ENCODE results near the gene SETX.
"Not testable (repeated sequence)": the region's sequence is repeated elsewhere in the genome, so short reads cannot be mapped to it uniquely, and the experiment has no call there.

SETX gene, protein sequence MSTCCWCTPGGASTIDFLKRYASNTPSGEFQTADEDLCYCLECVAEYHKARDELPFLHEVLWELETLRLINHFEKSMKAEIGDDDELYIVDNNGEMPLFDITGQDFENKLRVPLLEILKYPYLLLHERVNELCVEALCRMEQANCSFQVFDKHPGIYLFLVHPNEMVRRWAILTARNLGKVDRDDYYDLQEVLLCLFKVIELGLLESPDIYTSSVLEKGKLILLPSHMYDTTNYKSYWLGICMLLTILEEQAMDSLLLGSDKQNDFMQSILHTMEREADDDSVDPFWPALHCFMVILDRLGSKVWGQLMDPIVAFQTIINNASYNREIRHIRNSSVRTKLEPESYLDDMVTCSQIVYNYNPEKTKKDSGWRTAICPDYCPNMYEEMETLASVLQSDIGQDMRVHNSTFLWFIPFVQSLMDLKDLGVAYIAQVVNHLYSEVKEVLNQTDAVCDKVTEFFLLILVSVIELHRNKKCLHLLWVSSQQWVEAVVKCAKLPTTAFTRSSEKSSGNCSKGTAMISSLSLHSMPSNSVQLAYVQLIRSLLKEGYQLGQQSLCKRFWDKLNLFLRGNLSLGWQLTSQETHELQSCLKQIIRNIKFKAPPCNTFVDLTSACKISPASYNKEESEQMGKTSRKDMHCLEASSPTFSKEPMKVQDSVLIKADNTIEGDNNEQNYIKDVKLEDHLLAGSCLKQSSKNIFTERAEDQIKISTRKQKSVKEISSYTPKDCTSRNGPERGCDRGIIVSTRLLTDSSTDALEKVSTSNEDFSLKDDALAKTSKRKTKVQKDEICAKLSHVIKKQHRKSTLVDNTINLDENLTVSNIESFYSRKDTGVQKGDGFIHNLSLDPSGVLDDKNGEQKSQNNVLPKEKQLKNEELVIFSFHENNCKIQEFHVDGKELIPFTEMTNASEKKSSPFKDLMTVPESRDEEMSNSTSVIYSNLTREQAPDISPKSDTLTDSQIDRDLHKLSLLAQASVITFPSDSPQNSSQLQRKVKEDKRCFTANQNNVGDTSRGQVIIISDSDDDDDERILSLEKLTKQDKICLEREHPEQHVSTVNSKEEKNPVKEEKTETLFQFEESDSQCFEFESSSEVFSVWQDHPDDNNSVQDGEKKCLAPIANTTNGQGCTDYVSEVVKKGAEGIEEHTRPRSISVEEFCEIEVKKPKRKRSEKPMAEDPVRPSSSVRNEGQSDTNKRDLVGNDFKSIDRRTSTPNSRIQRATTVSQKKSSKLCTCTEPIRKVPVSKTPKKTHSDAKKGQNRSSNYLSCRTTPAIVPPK (N-terminal part only)

DNA sequence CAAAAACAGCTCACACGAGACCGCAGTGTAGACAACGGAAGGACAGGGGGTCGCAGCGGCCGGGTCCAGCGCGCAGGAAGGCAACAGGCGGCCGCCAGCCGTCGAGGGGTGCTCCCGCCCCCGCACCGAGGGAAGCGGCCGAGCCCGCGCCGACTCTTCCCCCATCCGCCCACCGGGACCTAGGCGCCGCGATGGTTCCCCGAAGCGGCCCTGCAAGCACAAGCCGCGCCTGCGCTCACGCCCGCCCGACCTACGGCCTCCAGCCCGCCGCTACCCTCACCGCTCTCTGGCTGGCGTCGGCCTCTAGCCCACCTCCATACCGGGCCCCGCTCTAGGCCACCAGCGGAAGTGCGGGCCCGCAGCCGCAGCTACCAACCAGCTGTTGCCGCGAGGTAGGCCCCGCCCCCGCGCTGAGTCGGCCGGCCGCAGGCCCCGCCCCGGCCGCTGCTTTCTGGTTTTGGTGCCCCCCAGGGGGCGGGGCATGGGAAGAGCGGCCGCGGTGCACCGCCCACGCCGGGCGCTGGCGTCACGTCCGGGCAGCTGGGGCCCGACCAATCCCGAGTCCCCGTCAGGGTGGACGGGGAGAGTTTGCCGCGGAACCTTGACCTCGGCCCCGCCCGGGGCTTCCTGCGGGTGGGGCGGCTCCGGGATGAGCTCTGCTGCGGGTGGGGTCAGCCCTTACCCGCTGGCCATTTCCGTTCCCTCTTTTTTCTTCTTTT, at the start of gene SETX:
TSS of gene SETX (minus strand) at position 350 of the 719 bp plus-strand sequence. CDS start 5,558 bp downstream, outside the sequence.
- Mint-ChIP-seq H3K27ac (peak within 1 kb of the TSS; percentile 92), H3K9me3 (peaks cover 4% of the 10 kb centered on the region), H3K4me3 (peak within 1 kb of the TSS; percentile 91), H3K27me3 (no peaks in the 10 kb centered on the region), H3K4me1 (peaks cover 52% of the 10 kb centered on the region), H3K36me3 (ENCODE audit: low read depth) (peaks cover 34% of the 10 kb centered on the region)
- ATAC-seq (peak; percentile 89), DNase-seq (peak; percentile 99)

DNA sequence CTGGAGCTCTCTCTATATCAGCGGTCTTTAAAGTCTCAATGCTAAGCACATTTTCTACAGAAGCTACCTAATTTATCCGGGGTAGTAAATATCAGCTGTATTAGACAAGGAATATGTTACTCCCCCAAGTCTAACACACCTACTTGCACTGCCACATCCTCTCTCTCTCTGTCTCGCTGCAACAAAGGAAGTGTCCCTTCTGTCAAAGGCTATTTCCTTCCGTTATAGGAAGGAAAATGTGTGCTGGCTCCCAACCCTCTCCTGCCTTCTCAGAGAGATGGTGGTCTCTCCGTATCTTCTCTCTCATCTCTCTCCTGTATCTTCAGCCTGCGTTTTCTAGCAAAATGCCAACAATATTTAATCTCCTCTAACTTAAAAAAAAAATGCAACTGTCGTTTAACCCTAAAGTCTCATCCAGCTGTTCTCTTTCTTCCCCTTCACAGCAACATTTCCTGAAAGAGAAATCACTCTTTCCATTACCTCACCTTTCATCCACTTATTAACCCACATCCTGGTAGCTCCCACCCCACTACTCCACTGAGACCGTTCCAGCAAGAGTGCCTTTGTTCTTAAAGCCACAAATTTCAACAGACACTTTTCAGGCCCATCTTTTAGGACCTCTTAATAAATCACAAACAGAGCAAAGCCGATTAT, 49.6 kb upstream of the SETX start:
- peak; percentile 76 for ATAC-seq
- peak overlapping the region; percentile 93 for H3K27ac Mint-ChIP-seq
- peaks cover 1% of the 10 kb centered on the region for H3K27me3 Mint-ChIP-seq
- H3K4me3 Mint-ChIP-seq = peak overlapping the region; percentile 79
- DNase-seq = peak; percentile 36
- peaks cover 55% of the 10 kb centered on the region for H3K36me3 Mint-ChIP-seq (ENCODE audit: low read depth)
- peaks cover 52% of the 10 kb centered on the region for H3K4me1 Mint-ChIP-seq
- H3K9me3 Mint-ChIP-seq = no peaks in the 10 kb centered on the region

DNA sequence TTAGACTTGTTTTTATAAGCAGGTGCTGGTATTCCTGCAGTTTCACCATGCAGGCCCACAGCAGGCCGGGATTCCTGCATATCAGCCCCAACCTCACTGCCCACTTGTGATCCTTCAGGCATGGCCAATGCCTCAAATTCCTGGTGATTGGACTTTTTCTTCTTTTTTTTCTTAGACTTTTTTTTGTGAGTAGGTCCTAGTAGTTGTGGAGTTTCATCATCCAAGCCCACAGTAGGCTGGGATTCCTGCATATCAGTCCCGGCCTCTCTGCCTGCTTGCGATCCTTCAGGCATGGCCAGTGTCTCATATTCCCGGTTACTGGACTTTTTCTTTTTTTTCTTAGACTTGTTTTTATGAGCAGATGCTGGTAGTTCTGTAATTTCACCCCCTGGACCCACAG, 47.0 kb upstream of the SETX start:
- peaks cover 72% of the 10 kb centered on the region for H3K36me3 Mint-ChIP-seq (ENCODE audit: low read depth)
- H3K27ac Mint-ChIP-seq = peak overlapping the region; percentile 31
- ATAC-seq = no peak
- no peak overlapping the region for H3K4me3 Mint-ChIP-seq
- no peaks in the 10 kb centered on the region for H3K9me3 Mint-ChIP-seq
- H3K4me1 Mint-ChIP-seq = peaks cover 45% of the 10 kb centered on the region
- peaks cover 1% of the 10 kb centered on the region for H3K27me3 Mint-ChIP-seq
- DNase-seq = no peak

DNA sequence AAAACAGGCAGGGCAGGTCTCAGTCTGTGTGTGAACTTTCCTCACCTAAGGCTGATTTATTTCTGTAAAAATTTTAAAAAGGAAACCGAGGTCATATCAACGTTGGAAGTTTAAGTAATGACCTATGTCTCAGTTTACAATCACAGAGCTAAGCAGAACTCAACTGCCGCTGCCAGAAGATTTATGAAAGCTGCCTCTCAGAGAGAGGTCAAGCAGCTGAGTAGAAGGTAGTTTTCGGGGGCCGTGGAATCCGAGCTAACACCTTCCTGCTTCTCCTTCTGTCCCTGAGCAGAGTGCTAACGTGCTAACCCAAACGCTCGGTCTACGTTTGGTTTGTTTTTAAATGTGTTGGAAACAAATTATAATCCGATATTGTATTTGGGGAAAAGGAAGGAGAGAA, 40.8 kb upstream of the SETX start:
- Mint-ChIP-seq H3K36me3 (ENCODE audit: low read depth) (peaks cover 64% of the 10 kb centered on the region), H3K9me3 (no peaks in the 10 kb centered on the region)
- ATAC-seq = no peak

DNA sequence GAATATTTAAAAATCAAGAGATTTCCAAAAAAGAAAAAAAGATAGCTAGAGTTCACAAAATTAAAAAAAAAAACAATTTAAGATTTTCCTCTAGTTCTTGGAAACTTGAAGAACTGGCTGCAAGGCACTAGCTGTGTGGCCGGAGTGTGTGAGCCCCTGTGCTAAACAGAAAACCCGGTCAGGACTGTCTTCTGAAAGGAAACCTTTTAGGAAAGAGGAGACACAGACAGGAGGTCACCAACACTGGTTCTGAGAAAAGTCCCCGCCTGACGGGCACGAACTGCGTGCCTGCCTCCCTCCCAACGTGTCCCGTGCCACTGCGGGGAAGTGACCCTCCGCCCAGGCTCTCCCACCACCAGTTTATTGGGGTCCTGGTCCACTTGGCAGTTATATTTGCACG, 36.7 kb upstream of the SETX start:
- no peaks in the 10 kb centered on the region for H3K9me3 Mint-ChIP-seq
- DNase-seq = no peak
- H3K27ac Mint-ChIP-seq = no peak overlapping the region
- H3K36me3 Mint-ChIP-seq (ENCODE audit: low read depth) = peaks cover 70% of the 10 kb centered on the region
- H3K4me1 Mint-ChIP-seq = no peaks in the 10 kb centered on the region
- H3K27me3 Mint-ChIP-seq = no peaks in the 10 kb centered on the region
- no peak for ATAC-seq
- H3K4me3 Mint-ChIP-seq = no peak overlapping the region

More for the DNA sequence above, 40.8 kb upstream of the SETX start:
- Mint-ChIP-seq H3K4me1 (no peaks in the 10 kb centered on the region), H3K4me3 (no peak overlapping the region), H3K27ac (no peak overlapping the region), H3K27me3 (no peaks in the 10 kb centered on the region)
- DNase-seq = no peak

DNA sequence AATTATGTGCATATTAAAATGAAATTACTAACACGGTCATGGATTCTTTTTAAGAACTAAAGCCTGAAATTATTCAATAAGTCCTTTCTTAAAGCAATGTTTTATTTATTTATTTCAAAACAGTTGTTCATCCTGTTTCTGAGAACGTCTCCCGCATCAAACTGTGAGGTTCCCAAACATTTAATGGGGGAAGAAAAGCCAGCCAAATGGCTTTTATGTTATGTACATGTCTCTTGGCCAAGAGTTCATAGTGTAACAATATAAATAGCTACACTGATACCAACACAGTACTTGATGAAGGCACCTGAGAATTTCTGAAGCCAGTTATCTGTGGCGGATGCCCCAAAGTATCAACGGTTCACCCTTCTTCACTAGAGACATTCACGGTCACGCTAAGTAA, 36.2 kb upstream of the SETX start:
- ATAC-seq (no peak), DNase-seq (no peak)
- H3K27me3 Mint-ChIP-seq = no peaks in the 10 kb centered on the region
- no peak overlapping the region for H3K27ac Mint-ChIP-seq
- peaks cover 69% of the 10 kb centered on the region for H3K36me3 Mint-ChIP-seq (ENCODE audit: low read depth)
- H3K4me1 Mint-ChIP-seq = no peaks in the 10 kb centered on the region
- no peaks in the 10 kb centered on the region for H3K9me3 Mint-ChIP-seq
- no peak overlapping the region for H3K4me3 Mint-ChIP-seq

DNA sequence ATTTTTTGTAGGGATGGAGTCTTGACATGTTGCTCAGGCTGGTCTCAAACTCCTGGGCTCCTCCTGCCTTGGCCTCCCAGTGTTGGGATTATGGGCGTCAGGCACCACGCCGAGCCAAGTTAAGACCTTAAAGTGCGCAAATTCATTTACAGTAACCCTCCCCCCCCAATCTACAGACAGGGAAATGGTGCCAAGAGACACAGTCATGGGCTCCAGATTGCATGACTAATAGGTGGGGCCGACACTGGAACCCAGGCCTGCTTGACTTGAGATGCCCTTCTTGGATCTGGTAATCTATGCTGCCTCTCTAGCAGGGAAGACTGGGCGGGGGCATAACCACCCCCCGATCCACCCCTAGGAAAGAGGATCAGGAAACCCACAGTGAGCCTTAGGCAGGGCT, 32.3 kb upstream of the SETX start:
- no peak for DNase-seq
- ATAC-seq = no peak
- H3K36me3 Mint-ChIP-seq (ENCODE audit: low read depth) = peaks cover 78% of the 10 kb centered on the region
- H3K4me3 Mint-ChIP-seq = no peak overlapping the region
- no peaks in the 10 kb centered on the region for H3K27me3 Mint-ChIP-seq
- no peak overlapping the region for H3K27ac Mint-ChIP-seq
- no peaks in the 10 kb centered on the region for H3K9me3 Mint-ChIP-seq
- H3K4me1 Mint-ChIP-seq = peaks cover 30% of the 10 kb centered on the region

DNA sequence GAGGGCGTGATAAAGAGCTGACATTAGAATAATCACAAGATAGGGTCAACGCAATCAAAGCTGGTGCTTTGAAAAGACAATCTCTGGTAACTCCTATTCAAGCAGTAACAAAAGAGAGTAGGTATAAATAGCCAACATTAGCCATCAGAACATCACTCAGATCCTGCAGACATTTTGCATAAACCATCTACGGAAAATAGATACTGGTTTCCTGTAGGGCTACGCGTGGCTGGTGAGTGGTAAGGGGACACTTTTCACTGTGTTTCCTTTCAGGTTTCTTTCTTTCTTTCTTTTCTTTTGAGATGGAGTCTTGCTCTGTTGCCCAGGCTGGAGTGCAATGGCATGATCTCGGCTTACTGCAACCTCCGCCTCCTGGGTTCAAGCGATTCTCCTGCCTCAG, 29.6 kb upstream of the SETX start:
- DNase-seq (no peak), ATAC-seq (no peak)
- Mint-ChIP-seq H3K9me3 (no peaks in the 10 kb centered on the region), H3K4me1 (peaks cover 38% of the 10 kb centered on the region), H3K36me3 (ENCODE audit: low read depth) (peaks cover 63% of the 10 kb centered on the region), H3K27me3 (no peaks in the 10 kb centered on the region), H3K27ac (peak overlapping the region; percentile 56), H3K4me3 (no peak overlapping the region)

DNA sequence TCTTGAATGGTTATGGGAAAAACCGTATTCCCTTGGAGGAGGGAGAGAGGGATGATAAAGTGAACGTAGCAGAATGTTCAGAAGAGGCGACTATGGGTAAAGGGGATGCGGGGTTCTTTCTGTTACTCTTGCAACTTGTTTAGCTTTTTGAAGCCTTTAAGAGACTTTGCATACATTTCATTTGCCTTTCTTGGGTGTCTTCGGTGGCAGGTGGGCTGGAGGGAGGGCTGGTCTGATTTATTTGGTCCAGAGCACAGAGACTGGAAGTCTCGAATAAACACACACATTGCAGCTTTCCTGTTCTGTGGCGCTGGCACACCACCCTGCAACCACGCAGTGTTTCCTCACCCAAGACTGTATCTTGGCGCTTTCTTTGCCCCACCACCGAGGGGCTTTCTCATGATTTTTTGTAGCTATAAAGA, 28.7 kb upstream of the SETX start:
- Mint-ChIP-seq H3K4me3 (no peak overlapping the region), H3K27ac (peak overlapping the region; percentile 11), H3K9me3 (no peaks in the 10 kb centered on the region), H3K4me1 (peaks cover 38% of the 10 kb centered on the region), H3K36me3 (ENCODE audit: low read depth) (peaks cover 56% of the 10 kb centered on the region), H3K27me3 (no peaks in the 10 kb centered on the region)
- ATAC-seq (no peak), DNase-seq (no peak)

DNA sequence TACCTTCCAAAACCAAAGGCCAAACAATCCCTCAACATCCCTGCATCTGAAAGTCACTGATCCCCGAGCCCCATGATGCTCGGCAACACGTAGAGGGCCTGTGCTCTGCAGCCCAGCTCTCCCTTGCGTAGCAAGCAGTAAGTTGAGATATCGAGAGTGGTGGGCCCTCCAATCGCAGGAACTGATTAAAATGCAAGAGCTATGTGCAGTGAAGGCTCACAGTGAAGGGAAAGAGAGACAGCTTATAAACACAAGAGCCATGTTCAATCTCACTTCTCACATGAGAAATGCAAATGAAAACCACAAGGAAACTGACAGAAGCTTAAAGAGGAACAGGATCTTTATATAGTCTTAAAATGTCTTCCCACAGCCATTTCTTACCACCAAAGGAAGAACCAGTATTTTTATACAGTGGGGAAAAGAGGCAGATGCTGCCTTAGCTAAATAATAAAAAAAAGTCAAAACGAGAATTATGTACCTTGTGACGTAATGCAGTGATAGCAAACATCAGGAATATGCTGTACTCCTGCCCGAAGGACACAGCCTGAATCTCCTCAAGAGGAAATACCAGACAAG, 27.3 kb upstream of the SETX start:
- DNase-seq = no peak
- Mint-ChIP-seq H3K4me3 (no peak overlapping the region), H3K27ac (peak overlapping the region; percentile 68)

DNA sequence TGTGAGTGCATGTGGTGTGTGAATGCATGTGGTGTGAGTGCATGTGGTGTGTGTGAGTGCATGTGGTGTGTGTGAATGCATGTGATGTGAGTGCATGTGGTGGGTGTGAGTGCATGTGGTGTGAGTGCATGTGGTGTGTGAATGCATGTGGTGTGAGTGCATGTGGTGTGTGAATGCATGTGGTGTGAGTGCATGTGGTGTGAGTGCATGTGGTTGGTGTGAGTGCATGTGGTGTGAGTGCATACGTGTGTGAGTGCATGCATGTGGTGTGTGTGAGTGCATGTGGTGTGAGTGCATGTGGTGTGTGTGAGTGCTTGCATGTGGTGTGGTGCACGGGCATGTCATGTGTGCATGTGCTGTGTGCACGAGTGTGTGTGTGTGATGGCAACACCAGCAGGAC, 23.6 kb upstream of the SETX start:
- peaks cover 36% of the 10 kb centered on the region for H3K36me3 Mint-ChIP-seq (ENCODE audit: low read depth)
- not testable (repeated sequence) for H3K9me3 Mint-ChIP-seq, H3K4me3 Mint-ChIP-seq, H3K27me3 Mint-ChIP-seq, ATAC-seq, DNase-seq, H3K27ac Mint-ChIP-seq
- H3K4me1 Mint-ChIP-seq = peaks cover 29% of the 10 kb centered on the region

More for the DNA sequence above, 27.3 kb upstream of the SETX start:
- Mint-ChIP-seq H3K27me3 (no peaks in the 10 kb centered on the region), H3K9me3 (no peaks in the 10 kb centered on the region), H3K36me3 (ENCODE audit: low read depth) (peaks cover 47% of the 10 kb centered on the region), H3K4me1 (peaks cover 38% of the 10 kb centered on the region)
- no peak for ATAC-seq

DNA sequence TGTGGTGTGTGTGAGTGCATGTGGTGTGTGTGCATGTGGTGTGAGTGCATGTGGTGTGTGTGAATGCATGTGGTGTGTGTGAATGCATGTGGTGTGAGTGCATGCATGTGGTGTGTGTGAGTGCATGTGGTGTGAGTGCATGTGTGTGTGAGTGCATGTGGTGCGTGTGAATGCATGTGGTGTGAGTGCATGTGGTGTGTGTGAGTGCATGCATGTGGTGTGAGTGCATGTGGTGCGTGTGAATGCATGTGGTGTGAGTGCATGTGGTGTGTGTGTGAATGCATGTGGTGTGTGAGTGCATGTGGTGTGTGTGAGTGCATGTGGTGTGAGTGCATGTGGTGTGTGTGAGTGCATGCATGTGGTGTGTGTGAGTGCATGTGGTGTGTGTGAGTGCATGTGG, 23.0 kb upstream of the SETX start:
- Mint-ChIP-seq H3K36me3 (ENCODE audit: low read depth) (peaks cover 33% of the 10 kb centered on the region), H3K4me1 (peaks cover 29% of the 10 kb centered on the region)
- not testable (repeated sequence) for ATAC-seq, H3K4me3 Mint-ChIP-seq, H3K9me3 Mint-ChIP-seq, DNase-seq, H3K27me3 Mint-ChIP-seq, H3K27ac Mint-ChIP-seq
